Parathyroid adenoma (tissue), 2 donors: Measurements from ENCODE around the gene IL1RAPL2.

ENCODE experiments used
- H2AFZ ChIP-seq: fragments of 300-600 bp; sonication (generic); one replicate; pipeline ENCODE4 v1.7.0; 2017; ENCODE audit warnings: antibody characterized with exemption, mild to moderate bottlenecking
- H3K27ac ChIP-seq: fragments of 300-600 bp; sonication (generic); one replicate; pipeline ENCODE4 v1.7.0; 2017
- H3K27me3 ChIP-seq: fragments of 300-600 bp; sonication (generic); one replicate; pipeline ENCODE4 v1.7.0; 2017; ENCODE audit warnings: low read length; ENCODE audit not compliant: control insufficient read depth, insufficient read depth
- H3K36me3 ChIP-seq: fragments of 300-600 bp; sonication (generic); one replicate; pipeline ENCODE4 v1.7.0; 2017; ENCODE audit warnings: low read length; ENCODE audit not compliant: control insufficient read depth, insufficient read depth
- H3K4me1 ChIP-seq: fragments of 300-600 bp; sonication (generic); one replicate; pipeline ENCODE4 v1.7.0; 2017; ENCODE audit warnings: control low read depth
- H3K4me2 ChIP-seq: fragments of 300-600 bp; sonication (generic); one replicate; pipeline ENCODE4 v1.7.0; 2017; ENCODE audit warnings: low read length
- H3K4me3 ChIP-seq: fragments of 300-600 bp; sonication (generic); one replicate; pipeline ENCODE4 v1.7.0; 2017; ENCODE audit warnings: low read depth, low read length
- H3K79me2 ChIP-seq: fragments of 300-600 bp; sonication (generic); one replicate; pipeline ENCODE4 v1.7.0; 2017; ENCODE audit warnings: control low read depth
- H3K9ac ChIP-seq: fragments of 300-600 bp; sonication (generic); one replicate; pipeline ENCODE4 v1.7.0; 2017; ENCODE audit warnings: mild to moderate bottlenecking
- H3K9me3 ChIP-seq: fragments of 300-600 bp; sonication (generic); one replicate; pipeline ENCODE4 v1.7.0; 2017; ENCODE audit warnings: low read length; ENCODE audit not compliant: control insufficient read depth
- CTCF ChIP-seq: fragments of 300-600 bp; sonication (generic); IDR thresholded peaks from one replicate; pipeline ENCODE4 v1.7.0; 2017; ENCODE audit warnings: antibody characterized with exemption, mild to moderate bottlenecking
- donor health status: primary hyperparathyroidism.

The IL1RAPL2 gene

DNA sequence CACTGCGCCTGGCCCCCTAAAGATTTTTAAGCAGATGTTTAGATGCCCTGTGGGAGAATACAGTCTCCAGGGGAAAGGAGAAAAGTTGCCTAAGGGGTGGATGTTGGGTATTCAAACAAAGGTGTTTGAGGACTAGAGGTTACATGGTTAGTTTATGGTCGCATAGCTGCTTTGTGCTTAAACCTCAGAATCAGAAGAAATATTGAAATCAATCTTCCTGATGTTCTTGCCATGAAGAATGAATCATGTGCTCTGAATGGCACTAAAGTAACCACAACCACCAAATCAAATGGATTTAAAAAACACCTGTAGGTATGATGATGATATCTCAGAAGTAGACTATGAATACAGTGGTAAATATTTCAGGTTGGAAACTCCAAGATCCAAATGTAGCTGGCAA is 697.2 kb downstream of the IL1RAPL2 start:
- H3K27ac ChIP-seq: no peak overlapping the region
- no peak overlapping the region for H3K4me2 ChIP-seq
- no peaks in the 10 kb centered on the region for H3K79me2 ChIP-seq
- H3K9ac ChIP-seq: no peak overlapping the region
- H2AFZ ChIP-seq: no peak overlapping the region
- H3K36me3 ChIP-seq: no peaks in the 10 kb centered on the region
- H3K4me1 ChIP-seq: no peaks in the 10 kb centered on the region
- no peak overlapping the region for H3K4me3 ChIP-seq
- H3K27me3 ChIP-seq: no peaks in the 10 kb centered on the region
- no peak for TF ChIP-seq CTCF
- H3K9me3 ChIP-seq: no peaks in the 10 kb centered on the region

GRCh38 chrX:105263801-105264200 is 697.8 kb downstream of the IL1RAPL2 start:
- Histone ChIP-seq H3K27me3 (no peaks in the 10 kb centered on the region), H3K79me2 (no peaks in the 10 kb centered on the region), H3K9ac (no peak overlapping the region), H3K27ac (no peak overlapping the region), H2AFZ (no peak overlapping the region), H3K36me3 (no peaks in the 10 kb centered on the region), H3K4me3 (no peak overlapping the region), H3K4me1 (no peaks in the 10 kb centered on the region), H3K4me2 (no peak overlapping the region), H3K9me3 (no peaks in the 10 kb centered on the region)
- TF ChIP-seq CTCF: no peak

DNA sequence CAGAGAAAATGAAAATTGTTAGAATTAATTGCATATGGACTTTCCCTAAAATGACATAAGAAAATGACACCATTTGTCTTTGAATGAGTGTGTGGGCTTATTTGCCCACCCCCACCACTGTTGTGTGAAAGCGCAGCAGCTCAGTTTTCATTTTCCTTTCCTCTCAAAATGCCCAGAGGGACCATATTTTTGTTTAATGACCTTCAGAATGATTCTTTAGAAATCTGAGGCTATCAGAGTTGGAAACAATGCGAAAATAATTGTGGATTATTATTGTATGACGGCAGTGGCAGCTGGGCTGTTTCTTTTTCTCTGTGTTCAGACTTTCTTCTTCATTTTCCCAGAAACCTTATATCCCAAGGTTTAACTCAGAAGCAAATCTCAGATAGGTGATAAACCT is 699.1 kb downstream of the IL1RAPL2 start:
- Histone ChIP-seq H3K9ac (no peak overlapping the region), H3K79me2 (no peaks in the 10 kb centered on the region), H3K4me1 (no peaks in the 10 kb centered on the region), H3K27me3 (no peaks in the 10 kb centered on the region), H3K27ac (no peak overlapping the region), H3K9me3 (no peaks in the 10 kb centered on the region), H3K4me2 (no peak overlapping the region), H2AFZ (no peak overlapping the region), H3K36me3 (no peaks in the 10 kb centered on the region), H3K4me3 (no peak overlapping the region)
- no peak for TF ChIP-seq CTCF

GRCh38 chrX:105266456-105266855 is 700.5 kb downstream of the IL1RAPL2 start:
- Histone ChIP-seq H3K4me3 (no peak overlapping the region), H3K27ac (no peak overlapping the region), H2AFZ (no peak overlapping the region), H3K79me2 (no peaks in the 10 kb centered on the region), H3K9me3 (no peaks in the 10 kb centered on the region), H3K4me1 (no peaks in the 10 kb centered on the region), H3K36me3 (no peaks in the 10 kb centered on the region), H3K4me2 (no peak overlapping the region), H3K27me3 (no peaks in the 10 kb centered on the region), H3K9ac (no peak overlapping the region)
- no peak for TF ChIP-seq CTCF

- Histone ChIP-seq H3K27me3 (no peaks in the 10 kb centered on the region), H3K36me3 (no peaks in the 10 kb centered on the region), H3K4me1 (no peaks in the 10 kb centered on the region), H3K79me2 (no peaks in the 10 kb centered on the region), H3K9ac (no peak overlapping the region), H3K4me2 (no peak overlapping the region), H3K27ac (no peak overlapping the region), H3K4me3 (no peak overlapping the region), H2AFZ (no peak overlapping the region), H3K9me3 (no peaks in the 10 kb centered on the region)
- no peak for TF ChIP-seq CTCF
Observed at GRCh38 chrX:105267167-105267566, 701.2 kb downstream of the IL1RAPL2 start.
